CD4-positive, alpha-beta T cell treated with Interleukin-1 beta for 1 hour (primary cell): ENCODE measurements around the gene C10orf67.
"Not testable (repeated sequence)": the region's sequence is repeated elsewhere in the genome, so short reads cannot be mapped to it uniquely, and the experiment has no call there.

ENCODE experiments used
- DNase-seq, 2 donors: peaks; one replicate each; pipeline ENCODE4 v3.0.0-alpha.2; 2020 to 2022

The C10orf67 gene

DNA sequence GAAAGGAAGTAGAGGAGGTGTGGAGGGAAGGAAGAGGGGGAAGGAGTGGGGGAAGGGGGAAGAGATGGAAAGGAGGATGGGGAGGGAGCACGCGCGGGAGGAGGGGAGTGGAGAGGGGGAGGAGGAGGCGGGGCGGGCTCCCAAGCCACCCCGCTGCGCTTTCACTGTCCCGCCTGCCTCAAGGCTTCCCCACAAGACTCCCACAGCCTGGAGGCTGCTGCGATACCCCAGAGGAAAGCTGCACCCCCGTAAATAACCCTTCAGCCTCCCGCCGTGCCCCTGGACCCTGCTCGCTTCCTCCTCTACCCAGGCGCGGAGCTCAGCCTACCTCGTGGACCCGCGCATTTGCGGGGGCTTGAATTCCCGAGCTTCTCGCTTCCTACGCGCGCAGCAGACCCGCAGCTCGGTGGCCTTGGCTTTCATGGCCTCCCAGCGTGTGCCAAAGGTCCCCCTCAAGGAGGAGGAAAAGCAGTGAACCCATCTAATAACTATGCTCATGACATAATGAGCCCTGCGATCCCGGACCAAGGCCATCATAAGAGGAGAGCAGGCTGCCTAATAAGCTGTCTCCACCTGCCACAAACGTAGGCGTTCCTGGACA, at the start of gene C10orf67:
Gene C10orf67, minus strand, starts transcription at position 557 of the 601 bp plus-strand sequence. Its CDS starts 23 bp downstream, at position 534.
- no peak for DNase-seq

GRCh38 chr10:23391821-23392220, 47.2 kb upstream of the C10orf67 start:
- no peak for DNase-seq

GRCh38 chr10:23390809-23391208, 46.2 kb upstream of the C10orf67 start:
- DNase-seq, result no peak

- DNase-seq, result not testable (repeated sequence)
Observed at GRCh38 chr10:23390408-23390807, 45.8 kb upstream of the C10orf67 start.

DNA sequence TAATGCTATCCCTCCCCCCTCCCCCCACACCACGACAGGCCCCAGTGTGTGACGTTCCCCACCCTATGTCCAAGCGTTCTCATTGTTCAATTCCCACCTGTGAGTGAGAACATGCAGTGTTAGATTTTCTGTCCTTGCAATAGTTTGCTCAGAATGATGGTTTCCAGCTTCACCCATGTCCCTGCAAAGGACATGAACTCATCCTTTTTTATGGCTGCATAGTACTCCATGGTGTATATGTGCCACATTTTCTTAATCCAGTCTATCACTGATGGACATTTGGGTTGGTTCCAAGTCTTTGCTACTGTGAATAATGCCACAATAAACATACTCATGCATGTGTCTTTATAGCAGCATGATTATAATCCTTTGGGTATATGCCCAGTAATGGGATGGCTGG, 42.9 kb upstream of the C10orf67 start:
- DNase-seq, result not testable (repeated sequence)

GRCh38 chr10:23386052-23386451, 41.5 kb upstream of the C10orf67 start:
- DNase-seq, result no peak

DNA sequence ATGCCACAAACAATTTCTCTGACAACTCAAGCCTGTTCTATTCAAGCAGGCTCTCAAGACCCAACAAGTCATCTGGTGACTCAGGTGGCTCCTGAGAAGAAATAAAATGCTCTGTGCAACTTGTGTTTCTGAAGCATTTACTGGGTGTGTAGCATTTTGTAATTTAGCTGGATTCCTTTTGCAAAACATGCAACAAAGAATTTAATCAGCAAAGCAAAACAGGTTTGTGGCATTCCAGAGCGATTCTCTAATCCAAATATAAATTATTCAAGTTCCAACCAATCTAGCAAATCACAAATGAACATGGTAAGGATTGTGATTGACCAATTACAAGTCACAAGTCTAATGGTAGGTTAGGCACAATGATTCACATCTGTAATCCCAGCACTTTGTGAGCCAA, 39.8 kb upstream of the C10orf67 start:
- no peak for DNase-seq

- no peak for DNase-seq
Observed at GRCh38 chr10:23383637-23384036, 39.0 kb upstream of the C10orf67 start.

- no peak for DNase-seq
Observed at GRCh38 chr10:23381298-23382040, 36.9 kb upstream of the C10orf67 start.

DNA sequence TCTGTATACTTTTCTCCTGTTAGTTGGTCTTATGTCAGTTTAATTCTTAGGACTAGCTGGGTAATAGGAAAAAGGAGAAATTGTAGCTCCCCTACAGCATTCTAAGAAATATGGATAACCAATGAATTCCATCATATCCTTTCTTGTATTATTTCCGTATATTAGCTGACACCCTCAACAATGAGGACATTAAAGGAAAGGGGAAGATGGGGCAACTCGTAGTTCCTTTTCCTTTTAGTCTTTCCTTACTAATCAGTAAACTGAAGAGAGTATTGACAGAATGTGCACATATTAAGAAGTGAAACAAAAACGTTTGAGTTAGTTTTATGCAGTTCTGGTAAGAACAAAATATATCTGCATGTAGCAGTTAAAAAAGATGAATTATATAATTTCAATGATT, 35.1 kb upstream of the C10orf67 start:
- DNase-seq, result no peak

DNA sequence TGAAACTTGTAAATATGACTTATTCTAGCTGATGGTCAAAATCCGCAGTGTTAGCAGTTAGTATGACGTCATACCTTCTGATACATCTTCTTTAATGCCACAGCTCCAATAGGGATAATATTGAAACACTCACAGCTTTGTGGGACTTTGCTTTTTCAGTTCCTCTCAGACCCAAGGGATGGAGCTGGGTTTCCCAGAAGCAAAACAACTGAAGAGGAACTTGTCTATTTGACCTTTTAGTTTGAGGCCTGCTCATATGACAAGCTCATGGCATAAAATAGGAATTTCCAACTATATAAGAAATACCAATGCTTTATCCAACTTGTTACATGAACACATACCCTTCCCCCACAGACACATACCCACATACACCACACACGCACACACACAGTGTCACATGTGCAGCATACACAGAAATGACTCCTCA, 31.6 kb upstream of the C10orf67 start:
- DNase-seq, result peak in 1 of 2 donors; percentile 53

- no peak for DNase-seq
Observed at GRCh38 chr10:23375366-23375765, 30.8 kb upstream of the C10orf67 start.

- no peak for DNase-seq
Observed at GRCh38 chr10:23373156-23373555, 28.6 kb upstream of the C10orf67 start.

DNA sequence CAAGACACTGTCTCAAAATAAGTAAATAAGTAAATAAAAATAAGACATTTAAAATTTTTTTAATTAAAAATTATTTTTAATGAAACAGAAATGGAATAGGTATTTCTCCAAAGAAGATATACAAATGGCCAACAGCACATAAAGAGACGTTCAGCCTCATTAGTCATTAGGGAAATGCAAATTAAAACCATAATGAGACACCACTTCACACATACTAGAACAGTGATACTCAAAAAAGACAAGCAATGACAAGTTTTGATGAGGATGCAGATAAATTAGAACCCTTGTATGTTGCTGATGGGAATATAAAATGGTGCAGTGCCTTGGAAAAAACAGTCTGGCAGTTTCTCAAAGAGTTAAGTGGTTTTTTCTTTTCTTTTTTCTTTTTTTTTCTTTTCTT, 26.5 kb upstream of the C10orf67 start:
- no peak for DNase-seq

DNA sequence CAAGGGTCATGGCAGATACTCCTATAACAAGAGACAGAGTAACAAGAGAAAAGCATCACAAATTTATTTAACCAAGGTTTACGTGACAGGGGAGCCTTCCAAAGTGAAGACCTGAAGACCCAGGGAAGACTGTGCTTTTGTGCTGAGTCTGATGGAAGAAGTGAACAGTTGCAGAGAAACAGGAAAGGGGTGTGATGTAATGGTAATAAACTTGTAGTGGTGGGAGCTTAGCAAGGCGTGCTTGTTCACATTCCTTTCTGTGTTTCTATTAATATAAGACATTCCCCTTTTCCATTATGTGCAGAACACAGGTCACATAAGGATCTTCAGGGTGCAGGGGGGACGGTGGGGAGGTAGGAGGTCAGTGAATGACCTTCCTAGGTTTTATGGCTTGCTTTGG, 25.5 kb upstream of the C10orf67 start:
- DNase-seq, result no peak

DNA sequence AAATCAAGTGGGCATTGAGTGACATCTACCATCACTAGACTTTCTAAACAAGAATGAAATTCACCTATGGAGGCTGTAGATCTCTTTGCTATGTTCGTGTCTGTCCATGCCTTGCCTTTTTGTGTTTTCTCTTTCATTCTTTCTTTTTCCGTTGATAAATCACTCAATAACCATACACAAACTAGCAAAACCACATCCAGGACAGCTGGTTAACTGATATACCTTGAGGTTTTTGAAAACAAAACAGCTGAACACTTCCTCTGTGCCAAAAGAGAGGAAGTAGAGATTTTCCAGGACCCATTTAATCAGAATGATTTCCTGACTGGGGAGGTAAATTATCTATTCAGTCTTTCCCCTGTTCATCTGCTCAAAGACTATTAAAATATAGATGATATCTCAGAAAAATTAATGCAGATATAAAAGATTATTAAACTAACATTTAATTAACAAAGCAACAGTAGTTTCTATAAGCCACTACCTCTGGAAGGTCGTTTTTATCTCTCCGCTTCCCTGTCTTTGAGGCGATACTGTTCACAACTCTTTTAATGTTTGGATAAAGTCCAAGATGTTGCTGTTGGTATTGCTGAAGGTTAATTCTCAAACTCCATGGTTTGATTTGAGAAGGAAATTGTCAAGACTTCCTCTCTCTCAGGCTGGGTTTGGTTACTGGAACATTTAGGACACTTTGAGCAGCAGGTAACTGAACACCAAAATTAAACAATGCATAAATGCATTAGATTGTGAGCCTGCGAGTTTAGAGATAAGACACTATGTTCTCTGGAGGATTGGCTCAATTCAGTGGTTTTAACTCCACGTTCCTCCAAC, 24.4 kb upstream of the C10orf67 start:
- DNase-seq, result peak in 1 of 2 donors; percentile 32

- DNase-seq, result no peak
Observed at GRCh38 chr10:23367896-23368595, 23.4 kb upstream of the C10orf67 start.

- DNase-seq, result not testable (repeated sequence)
Observed at GRCh38 chr10:23365417-23366030, 20.9 kb upstream of the C10orf67 start.

- DNase-seq, result no peak
Observed at GRCh38 chr10:23364378-23364777, 19.8 kb upstream of the C10orf67 start.

GRCh38 chr10:23363793-23364135, 19.2 kb upstream of the C10orf67 start:
- DNase-seq, result no peak

DNA sequence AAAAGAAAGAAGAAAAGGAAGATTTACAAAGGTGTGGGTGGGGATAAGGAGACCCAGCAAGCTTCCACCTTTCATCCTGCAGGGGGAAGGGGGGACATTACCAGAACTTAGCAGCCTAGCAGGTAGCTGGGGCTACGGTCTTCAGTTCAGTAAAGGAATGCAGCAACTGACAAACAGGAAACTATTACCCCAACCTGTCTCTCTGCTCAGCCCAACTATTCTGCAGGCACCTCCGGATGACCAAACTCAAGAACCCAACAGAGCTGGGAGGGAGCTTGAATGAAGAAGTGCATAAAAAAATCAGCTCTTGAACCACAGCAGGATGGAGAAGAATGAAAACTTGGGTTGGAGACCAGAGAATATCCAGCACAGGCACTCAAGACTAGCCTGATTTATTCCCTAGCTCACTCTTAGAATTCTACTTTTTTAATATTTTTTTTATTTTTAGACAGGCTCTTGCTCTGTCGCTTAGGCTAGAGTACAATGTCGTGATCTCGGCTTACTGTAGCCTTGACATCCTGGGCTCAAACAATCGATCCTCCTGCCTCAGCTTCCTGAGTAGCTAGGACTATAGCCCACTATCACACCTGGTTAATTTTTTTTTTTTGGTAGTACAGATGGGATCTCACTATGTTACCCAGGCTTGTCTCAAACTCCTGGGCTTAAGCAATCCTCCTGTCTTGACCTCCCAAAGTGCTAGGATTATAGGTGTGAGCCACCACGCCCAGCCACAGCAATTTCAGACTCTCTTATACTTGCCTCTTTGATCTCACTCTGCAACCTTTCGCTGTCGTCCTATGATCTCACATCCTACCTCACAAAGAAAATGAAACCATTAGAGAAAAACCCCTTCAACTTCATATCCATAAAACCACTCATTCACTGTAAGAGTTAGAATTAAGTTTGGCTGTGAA, 18.5 kb upstream of the C10orf67 start:
- peak; percentile 19 to 62 for DNase-seq
